ENCODE results near the gene DSG4.

The DSG4 gene

DNA sequence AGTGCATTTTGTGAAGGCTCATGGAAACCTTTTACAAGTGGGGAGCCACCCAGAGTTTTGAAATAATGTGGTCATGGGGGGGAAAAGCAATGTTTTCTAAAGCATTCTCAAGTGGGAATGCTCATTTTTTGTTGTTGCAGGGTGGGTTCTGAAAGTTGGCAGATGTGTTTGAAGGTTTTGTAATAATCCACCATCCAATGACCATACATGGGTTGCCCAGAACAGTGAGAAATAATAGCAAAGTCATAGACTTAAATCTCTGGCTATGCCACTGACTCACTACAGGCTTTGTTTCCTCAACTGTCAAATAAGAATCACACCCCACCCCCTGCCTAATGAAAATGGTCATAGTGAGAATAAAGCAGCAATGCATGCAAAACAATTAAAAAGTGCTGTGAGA is 73.8 kb downstream of the DSG4 start:
- no peak for DNase-seq (ENCODE audit: low spot score)

DNA sequence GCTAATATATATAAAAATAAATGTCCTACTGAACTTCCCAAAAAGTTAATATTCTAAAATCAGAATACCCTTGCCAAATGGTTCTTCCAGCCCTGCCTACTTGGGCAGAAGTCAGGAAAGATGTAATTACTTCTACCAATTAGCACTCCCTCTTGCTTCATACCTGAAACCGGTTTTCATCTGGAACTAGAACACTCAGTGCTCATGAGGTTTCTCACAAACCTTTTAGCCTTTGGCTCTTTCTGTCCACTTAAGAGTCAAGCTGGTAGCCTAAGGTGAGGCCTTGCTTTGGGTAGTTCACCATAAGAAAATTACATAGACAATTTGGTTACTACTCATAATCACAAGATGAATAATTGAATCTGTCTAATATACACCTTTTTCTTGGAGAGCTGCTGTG is 75.0 kb downstream of the DSG4 start:
- no peak for DNase-seq (ENCODE audit: low spot score)

DNA sequence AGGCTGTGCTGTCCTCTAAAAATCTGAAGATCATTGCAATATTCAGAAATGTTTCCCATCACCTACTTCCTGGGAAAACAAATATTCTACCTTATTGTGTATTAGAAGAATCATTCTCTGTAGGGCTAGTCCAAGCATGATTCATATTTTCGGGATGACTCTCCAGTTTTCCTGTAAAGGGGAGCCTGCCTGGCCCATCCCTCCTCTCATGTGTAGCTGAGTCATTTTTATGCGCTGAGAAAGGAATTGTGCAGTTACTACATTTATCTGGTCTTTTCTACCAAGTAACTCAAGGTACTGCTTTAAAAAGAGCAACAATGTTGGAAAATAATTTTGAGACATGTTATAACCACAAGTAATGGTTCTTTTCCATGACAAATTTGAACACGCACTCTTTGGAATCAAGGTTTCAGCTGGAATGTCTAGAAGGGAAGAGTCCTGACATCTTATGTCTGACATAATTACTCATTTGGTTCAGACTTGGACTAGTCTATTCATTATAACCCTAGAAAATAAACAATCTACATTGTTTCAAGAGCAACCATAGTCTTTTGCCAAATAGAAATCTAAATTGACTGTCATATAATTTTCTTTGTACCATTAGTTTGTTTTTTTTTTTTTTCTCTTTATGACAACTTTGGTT is 77.6 kb downstream of the DSG4 start:
- no peak for DNase-seq (ENCODE audit: low spot score)
